ENCODE measurements around the gene DUSP1.

- TF ChIP-seq CTCF (IDR thresholded peaks at IDR 0.05) (no peak), EZH2 (IDR thresholded peaks at IDR 0.05) (no peak), EZH2phosphoT487 (IDR thresholded peaks at IDR 0.05) (no peak)
Measured at GRCh38 chr5:172799416-172799815, 28.4 kb upstream of the DUSP1 start.

All from neural progenitor cell (in vitro differentiated cells).